Activated T-helper 2 cell treated with anti-CD3 and anti-CD28 coated beads, Interferon-gamma antibody, Interleukin-2, Interleukin-4, amounts not matched to agents 10 μg/mL and 5 μg/mL and 100 μg/mL, durations not matched to agents 14 hours and 24 hours and 36 hours (primary cell): ENCODE data around the gene POC1A. TPM values are rescaled to one million over a fixed set of nuclear protein-coding genes. Genes with fewer than 3 reads are reported as not detected.

Experiments used
- DNase-seq: peaks from one replicate; pipeline ENCODE4 v3.0.0; 2021; ENCODE audit warnings: low spot score
- H3K27ac Mint-ChIP-seq: one replicate; pipeline ENCODE4 v1.8.0; 2021; ENCODE audit warnings: mixed read lengths
- H3K27me3 Mint-ChIP-seq: one replicate; pipeline ENCODE4 v1.8.0; 2021; ENCODE audit warnings: low read depth, mixed read lengths
- H3K36me3 Mint-ChIP-seq: one replicate; pipeline ENCODE4 v1.8.0; 2021; ENCODE audit warnings: low read depth, mixed read lengths
- H3K4me1 Mint-ChIP-seq: one replicate; pipeline ENCODE4 v1.8.0; 2021; ENCODE audit warnings: low read depth, mixed read lengths
- H3K4me3 Mint-ChIP-seq: one replicate; pipeline ENCODE4 v1.8.0; 2021; ENCODE audit warnings: low read depth, mild to moderate bottlenecking, moderate library complexity, mixed read lengths
- H3K9me3 Mint-ChIP-seq: one replicate; pipeline ENCODE4 v1.8.0; 2021; ENCODE audit warnings: mixed read lengths
- intact Hi-C: fragments of 100-400 bp; cut with micrococcal nuclease; formaldehyde crosslinking; loops from one replicate; pipeline ENCODE4 v1.15.1; 2023
- total RNA-seq: library from RNA; stranded (reverse); gene quantifications from 2 replicates; pipeline ENCODE4 v1.2.3, GENCODE V29; 2022

The POC1A gene
- total RNA-seq, 1 donor from 2014 or later = 20.4 TPM

DNA sequence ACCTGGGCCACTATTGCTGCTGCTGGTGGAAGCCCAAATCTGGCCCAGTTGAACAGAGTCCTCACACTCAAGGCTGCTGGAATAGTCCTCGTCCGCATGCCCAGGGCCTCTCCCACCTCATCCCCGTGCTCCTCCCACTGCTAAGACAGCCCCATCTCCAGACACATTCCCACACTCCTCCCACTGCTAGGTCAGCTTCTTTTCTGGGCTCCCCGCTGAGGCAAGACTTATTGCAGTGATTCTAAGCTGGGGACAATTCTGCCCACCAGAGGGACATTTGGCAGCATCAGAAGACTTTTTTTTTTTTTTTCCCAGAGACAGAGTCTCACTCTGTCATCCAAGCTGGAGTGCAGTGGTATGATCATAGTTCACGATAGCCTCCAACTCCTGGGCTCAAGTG, 35.1 kb downstream of the POC1A start:
- no peak overlapping the region for H3K4me3 Mint-ChIP-seq

DNA sequence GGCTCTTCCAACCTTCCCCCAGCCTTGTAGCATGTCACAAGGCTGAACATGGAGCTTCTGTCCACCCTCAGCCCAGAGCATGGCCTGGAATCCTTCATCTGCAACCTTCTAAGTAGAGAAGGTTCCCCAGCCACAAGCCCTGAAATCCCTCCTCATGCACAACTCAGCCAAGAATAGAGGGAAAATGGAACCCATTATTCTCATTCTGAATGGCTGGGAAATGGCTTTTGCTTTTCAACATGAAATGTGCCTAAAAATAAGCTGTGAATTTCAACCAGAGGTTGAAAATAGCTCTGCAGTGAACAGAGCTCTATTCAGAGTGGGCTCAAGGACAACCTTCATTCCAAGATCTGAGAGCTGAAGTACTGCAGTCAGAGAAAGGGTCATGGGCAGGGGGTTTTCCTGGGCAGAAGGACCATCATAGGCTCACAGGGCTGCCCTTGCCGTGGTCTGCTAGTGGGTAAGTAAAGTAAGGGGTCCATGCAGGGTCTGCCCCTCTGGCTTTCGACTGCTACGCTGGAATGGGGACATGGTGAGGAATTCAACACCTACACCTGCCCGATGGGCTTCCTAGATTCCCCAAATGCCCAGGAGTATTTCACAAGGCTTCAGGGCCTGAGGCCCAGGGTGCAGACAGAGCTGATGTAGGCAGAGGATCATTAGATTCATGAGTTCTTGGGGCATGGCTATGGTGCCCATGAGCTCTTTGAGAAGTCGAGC, 35.9 kb downstream of the POC1A start:
- Mint-ChIP-seq H3K27me3 (no peaks in the 10 kb centered on the region), H3K36me3 (peaks cover 18% of the 10 kb centered on the region), H3K4me1 (peaks cover 7% of the 10 kb centered on the region), H3K4me3 (no peak overlapping the region), H3K27ac (no peak overlapping the region), H3K9me3 (no peaks in the 10 kb centered on the region)
- intact Hi-C loops = no loop called here
- no peak for DNase-seq

More for the DNA sequence above, 35.1 kb downstream of the POC1A start:
- no peak for DNase-seq
- intact Hi-C loops = no loop called here
- Mint-ChIP-seq H3K27me3 (no peaks in the 10 kb centered on the region), H3K27ac (no peak overlapping the region), H3K36me3 (peaks cover 18% of the 10 kb centered on the region), H3K9me3 (no peaks in the 10 kb centered on the region), H3K4me1 (peaks cover 7% of the 10 kb centered on the region)

DNA sequence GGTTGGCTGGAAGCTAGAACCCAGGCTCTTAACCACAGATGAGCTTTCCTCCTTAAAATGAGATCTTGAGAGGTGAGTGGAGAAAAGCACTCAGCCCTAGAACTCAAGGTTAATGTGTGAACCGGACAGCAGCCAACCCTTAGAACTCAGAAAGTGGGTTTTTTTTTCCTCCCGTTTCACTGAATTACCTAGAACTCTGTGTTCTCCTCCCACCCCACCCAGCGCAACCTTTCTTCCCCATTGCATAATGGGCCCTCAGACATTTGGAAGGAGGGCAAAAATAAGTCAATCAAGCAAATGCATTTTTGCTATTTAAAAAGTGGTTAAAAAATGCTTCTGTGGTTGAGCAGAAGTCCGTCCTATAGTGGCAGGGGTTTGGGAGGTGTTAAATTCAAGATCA, 36.7 kb downstream of the POC1A start:
- Mint-ChIP-seq H3K4me3 (no peak overlapping the region), H3K27ac (no peak overlapping the region), H3K9me3 (no peaks in the 10 kb centered on the region), H3K36me3 (peaks cover 15% of the 10 kb centered on the region), H3K4me1 (peaks cover 7% of the 10 kb centered on the region), H3K27me3 (no peaks in the 10 kb centered on the region)
- DNase-seq = no peak
- intact Hi-C loops = no loop called here

DNA sequence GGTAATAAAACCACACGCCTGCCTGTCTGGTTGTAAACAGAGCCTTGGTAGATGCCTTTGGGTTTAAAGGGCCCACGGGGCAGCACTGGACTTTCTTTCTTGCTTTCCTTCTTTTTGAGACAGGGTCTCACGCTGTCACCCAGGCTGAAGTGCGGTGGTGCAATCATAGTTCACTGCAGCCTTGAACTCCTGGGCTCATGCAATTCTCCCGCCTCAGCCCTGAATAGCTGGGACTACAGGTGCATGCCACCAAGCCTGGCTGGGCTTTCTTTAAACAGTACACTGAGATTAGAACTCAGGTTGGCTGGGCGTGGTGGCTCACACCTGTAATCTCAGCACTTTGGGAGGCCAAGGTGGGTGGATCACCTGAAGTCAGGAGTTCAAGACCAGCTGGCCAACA, 42.2 kb downstream of the POC1A start:
- no peak overlapping the region for H3K27ac Mint-ChIP-seq
- no peak for DNase-seq
- no peak overlapping the region for H3K4me3 Mint-ChIP-seq
- no peaks in the 10 kb centered on the region for H3K9me3 Mint-ChIP-seq
- no peaks in the 10 kb centered on the region for H3K4me1 Mint-ChIP-seq
- H3K27me3 Mint-ChIP-seq = no peaks in the 10 kb centered on the region
- H3K36me3 Mint-ChIP-seq = peaks cover 23% of the 10 kb centered on the region
- intact Hi-C loops = no loop called here

DNA sequence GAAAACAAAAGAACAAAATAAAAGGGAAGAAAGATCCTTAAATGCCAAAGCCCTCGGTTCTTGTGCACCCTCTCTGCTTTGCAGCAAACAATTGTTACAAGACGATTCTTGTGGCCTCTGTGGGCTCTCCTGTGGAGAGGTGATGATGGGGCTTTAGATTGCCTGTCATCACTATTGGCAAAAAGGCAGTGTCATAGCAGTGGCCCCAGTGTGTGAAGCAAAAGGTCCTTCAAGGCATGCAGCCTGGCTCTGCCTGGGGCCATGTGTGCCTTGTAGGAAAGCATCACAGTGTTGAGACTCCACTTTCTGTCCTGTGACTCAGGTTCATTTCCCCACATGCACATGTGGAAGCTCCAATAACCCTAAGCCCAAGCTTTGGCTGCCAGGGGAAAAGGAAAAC, 43.7 kb downstream of the POC1A start:
- H3K9me3 Mint-ChIP-seq = no peaks in the 10 kb centered on the region

DNA sequence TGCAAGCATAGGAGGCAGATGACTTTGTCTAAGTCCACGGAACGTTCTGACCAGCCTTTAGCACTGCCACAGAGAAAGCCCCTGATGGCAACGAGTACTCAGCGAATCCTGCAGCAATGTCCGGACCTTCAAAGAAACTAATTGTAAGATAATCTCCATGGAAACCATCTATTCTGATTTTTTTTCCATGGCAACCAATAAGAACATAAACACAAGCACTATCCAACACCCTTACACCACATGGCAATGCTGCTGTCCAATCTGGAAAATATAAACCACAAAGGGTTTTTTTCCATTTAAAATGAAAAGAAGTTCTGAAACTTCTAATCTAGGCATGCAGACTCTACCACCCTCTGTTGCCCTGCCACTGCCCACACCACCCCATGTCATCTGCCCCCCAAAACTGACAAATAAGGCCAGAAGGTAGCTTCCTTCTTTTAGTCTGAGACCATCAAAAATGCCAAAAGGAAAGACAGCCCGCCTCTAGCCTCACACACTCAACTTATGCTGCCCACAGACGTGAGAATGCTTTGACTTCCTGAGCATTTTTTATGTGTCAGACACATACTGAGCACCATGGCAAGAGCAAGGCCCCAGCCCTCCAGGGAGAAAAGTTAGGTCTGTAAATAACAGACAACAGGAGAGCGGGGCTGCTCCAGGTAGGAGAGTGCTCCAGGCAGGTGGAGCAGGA, 44.5 kb downstream of the POC1A start:
- H3K27me3 Mint-ChIP-seq = no peaks in the 10 kb centered on the region
- H3K36me3 Mint-ChIP-seq = peaks cover 20% of the 10 kb centered on the region
- no peaks in the 10 kb centered on the region for H3K9me3 Mint-ChIP-seq
- intact Hi-C loops = no loop called here
- H3K27ac Mint-ChIP-seq = no peak overlapping the region
- no peak overlapping the region for H3K4me3 Mint-ChIP-seq
- no peaks in the 10 kb centered on the region for H3K4me1 Mint-ChIP-seq
- DNase-seq = no peak

More for the DNA sequence above, 43.7 kb downstream of the POC1A start:
- Mint-ChIP-seq H3K4me1 (no peaks in the 10 kb centered on the region), H3K36me3 (peaks cover 23% of the 10 kb centered on the region), H3K27me3 (no peaks in the 10 kb centered on the region), H3K27ac (no peak overlapping the region), H3K4me3 (no peak overlapping the region)
- intact Hi-C loops = no loop called here
- DNase-seq = no peak

DNA sequence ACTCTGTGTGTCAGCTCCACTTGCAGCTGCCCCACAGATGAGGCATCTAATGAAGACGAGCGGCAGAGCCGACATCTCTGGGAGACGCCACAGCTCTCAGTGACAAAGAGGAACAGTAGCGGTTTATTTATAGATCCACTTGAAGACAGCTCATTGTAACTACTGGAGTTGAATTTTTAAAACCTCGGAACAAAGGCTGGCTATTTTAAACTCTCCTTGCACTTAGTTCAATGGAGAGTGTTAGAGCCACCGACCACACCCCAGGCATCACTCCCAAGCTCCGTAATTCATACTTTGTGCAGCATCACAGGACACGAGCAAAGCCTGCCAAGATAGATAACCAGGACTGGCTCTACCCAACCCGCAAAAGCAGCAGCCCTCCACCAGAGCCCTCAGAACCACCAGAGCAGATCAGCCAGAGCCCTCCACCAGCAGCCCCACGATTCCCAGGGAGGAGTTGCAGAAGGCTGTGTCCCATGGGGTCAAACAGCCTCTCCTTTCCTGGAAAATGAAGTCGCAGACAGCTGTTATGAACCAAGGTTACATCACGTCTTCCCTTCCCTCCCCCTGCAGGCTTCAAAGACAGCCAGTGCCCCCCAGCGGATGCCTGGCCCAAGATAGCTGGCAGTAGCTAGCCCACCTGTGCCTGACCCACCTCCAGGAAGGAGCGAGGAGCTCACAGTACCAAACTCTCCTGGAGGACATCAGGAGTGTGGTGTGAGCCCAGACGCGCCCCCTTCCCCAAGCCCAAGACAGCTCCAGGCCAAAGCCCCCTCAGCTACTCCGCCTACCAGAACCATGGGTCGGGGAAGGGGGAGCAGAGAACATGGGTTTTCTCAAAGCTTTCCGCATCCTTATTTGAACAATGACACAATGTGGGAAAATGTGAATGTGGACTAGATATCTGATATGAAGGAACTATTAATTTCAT, 45.7 kb downstream of the POC1A start:
- no peak overlapping the region for H3K4me3 Mint-ChIP-seq
- no peaks in the 10 kb centered on the region for H3K27me3 Mint-ChIP-seq
- intact Hi-C loops = no loop called here
- peaks cover 28% of the 10 kb centered on the region for H3K36me3 Mint-ChIP-seq
- H3K4me1 Mint-ChIP-seq = no peaks in the 10 kb centered on the region
- H3K27ac Mint-ChIP-seq = no peak overlapping the region
- DNase-seq = no peak
- no peaks in the 10 kb centered on the region for H3K9me3 Mint-ChIP-seq

DNA sequence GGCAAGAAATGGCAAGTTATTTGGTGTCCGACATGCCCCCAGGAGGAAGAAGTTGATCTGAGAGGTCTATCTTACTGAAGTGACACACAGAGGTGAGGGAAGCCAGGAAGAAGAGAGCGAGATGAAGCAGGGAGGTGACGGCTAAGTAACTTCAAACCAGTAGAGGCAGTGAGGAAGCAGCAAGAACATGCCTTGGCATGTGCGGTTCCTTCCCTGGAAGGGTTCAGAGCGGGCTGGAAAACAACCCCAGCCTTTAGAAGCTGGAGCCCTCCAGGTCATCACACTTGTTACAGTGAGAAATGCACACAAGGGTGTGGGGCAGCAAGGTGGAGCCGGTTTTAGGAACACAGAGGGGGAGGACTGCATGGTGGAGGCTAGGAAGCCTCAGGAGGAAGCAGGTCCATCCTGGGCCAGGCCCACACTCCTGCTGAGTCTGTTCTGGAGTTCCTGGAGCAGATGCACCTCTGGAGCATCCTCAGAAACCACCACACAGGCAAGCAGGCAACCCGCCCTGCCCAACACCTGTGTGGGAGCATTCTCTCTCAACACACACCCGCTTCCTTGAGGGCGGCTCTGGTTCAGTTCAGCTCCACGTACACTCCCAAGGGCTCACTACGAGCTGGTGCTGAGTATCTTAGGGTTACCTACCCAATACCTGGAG, 47.1 kb downstream of the POC1A start:
- no peak overlapping the region for H3K4me3 Mint-ChIP-seq
- H3K27ac Mint-ChIP-seq = no peak overlapping the region
- no peak for DNase-seq
- peaks cover 5% of the 10 kb centered on the region for H3K9me3 Mint-ChIP-seq
- H3K4me1 Mint-ChIP-seq = no peaks in the 10 kb centered on the region
- peaks cover 35% of the 10 kb centered on the region for H3K36me3 Mint-ChIP-seq
- no peaks in the 10 kb centered on the region for H3K27me3 Mint-ChIP-seq
- intact Hi-C loops = no loop called here

DNA sequence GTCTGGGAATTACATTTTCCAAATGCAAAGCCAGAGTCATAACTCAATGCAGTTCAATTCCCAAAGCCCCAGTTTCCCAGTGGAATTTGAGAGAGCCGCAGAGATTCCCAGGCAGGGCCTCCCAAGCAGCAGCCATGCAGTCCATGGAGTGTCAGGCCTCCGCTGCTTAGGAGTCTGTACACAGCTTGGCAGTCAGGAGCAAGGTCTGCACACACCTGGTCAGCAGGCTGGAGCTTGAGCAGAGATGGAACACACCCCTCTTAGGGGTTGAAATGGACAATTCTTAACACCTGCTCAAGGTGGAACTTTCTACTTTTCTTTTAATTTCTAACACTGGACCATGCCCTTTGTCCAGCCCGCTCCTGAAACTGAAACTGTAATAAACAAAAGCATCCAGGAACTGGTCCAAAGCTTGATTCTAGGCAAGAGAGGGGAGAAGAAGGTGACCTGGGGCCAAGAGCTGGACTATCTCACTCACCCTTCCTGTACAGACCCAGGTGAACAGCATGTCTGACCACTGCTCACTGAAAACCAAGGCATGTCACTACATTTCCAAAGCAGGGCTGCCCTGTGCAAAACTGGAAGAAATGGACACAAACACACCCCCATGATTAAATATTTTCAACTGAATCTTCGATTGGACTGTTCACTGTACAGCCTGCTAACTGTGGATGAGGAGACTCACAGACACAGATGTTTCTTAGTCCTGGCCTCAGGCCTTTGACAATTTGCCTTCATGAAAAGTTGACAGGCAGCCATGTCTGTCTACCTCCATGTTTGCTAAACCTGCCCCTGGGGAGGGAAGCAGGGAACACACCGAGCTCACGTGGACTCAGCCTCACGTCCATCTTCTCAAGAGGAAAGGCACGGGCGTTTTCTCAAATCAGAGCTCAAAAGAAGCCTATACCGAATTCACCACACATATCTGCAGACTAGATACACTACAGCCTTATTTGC, 49.3 kb downstream of the POC1A start:
- Mint-ChIP-seq H3K27ac (no peak overlapping the region), H3K27me3 (no peaks in the 10 kb centered on the region), H3K4me1 (no peaks in the 10 kb centered on the region), H3K4me3 (no peak overlapping the region), H3K9me3 (peaks cover 12% of the 10 kb centered on the region), H3K36me3 (peaks cover 51% of the 10 kb centered on the region)
- intact Hi-C loops = no loop called here
- no peak for DNase-seq

DNA sequence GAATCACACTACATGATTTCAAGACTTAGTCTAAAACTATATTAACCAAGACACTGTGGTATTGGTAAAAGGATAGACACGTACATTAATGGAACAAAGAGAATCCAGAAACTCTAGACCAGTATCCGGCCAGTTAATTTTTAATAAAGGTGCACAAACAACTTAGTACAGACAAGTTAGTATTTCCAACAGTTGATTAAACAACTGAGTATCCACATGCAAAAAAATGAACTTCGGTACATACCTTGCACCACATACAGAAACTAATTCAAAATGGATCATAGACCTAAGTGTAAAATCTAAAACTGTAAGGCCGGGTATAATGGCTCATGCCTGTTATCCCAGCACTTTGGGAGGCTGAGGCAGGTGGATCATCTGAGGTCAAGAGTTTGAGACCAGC, 51.3 kb downstream of the POC1A start:
- H3K4me1 Mint-ChIP-seq = no peaks in the 10 kb centered on the region
- intact Hi-C loops = no loop called here
- no peak overlapping the region for H3K4me3 Mint-ChIP-seq
- H3K9me3 Mint-ChIP-seq = peaks cover 12% of the 10 kb centered on the region
- no peak for DNase-seq
- no peaks in the 10 kb centered on the region for H3K27me3 Mint-ChIP-seq
- H3K27ac Mint-ChIP-seq = no peak overlapping the region
- peaks cover 43% of the 10 kb centered on the region for H3K36me3 Mint-ChIP-seq

DNA sequence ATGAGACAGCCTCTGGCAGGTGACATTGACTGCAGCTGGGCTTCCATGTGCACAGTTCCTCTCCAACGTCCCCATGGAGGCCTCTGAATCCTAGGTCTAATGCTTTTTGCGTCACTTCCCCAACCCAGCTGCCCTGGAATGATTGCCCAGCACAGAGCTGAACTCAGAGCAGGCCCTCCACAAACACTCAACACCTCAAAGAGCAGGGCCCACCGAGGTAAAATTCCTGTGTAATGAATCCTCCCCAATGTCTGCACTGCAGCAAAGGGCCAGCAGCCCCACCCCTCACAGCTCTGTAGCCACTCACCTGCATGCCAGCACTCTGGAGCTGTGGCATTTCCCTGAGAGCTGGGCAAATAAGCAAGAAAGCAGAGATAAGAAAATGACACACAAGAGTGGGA, 55.2 kb downstream of the POC1A start:
- intact Hi-C loops = no loop called here
- Mint-ChIP-seq H3K27ac (no peak overlapping the region), H3K4me3 (no peak overlapping the region), H3K4me1 (no peaks in the 10 kb centered on the region), H3K27me3 (no peaks in the 10 kb centered on the region), H3K36me3 (peaks cover 37% of the 10 kb centered on the region), H3K9me3 (peaks cover 12% of the 10 kb centered on the region)
- DNase-seq = no peak
